HEK293 (cell line): ENCODE results near the gene PRKAB1.

Source experiments
- CTCF ChIA-PET: fragments of 350-600 bp; formaldehyde crosslinking; extraction: SDS; loops from one replicate; lab custom pipeline; 2021; ENCODE audit warnings: antibody characterized with exemption; lab: Yijun Ruan, JAX
- POLR2A ChIA-PET: fragments of 300-600 bp; formaldehyde crosslinking; extraction: SDS; loops from one replicate; lab custom pipeline; 2020; ENCODE audit warnings: antibody characterized with exemption, inconsistent platforms; lab: Yijun Ruan, JAX
- H3K27ac ChIP-seq: fragments of 200-500 bp; sonication (Bioruptor generic); 2 replicates; pipeline ENCODE4 v1.5.1; 2014; ENCODE audit warnings: low read depth, low read length, control low read depth, inconsistent platforms; ENCODE audit errors: extremely low read depth
- H3K36me3 ChIP-seq, 2 experiments: fragments of 200-500 bp in 1 of 2; sonication (Bioruptor generic) in 1 of 2; 1 replicate in 1 of 2; 2 replicates in 1 of 2; pipeline ENCODE4 v1.5.1; 2014 to 2017; ENCODE audit warnings: inconsistent platforms in 2 of 2, low read length in 2 of 2; ENCODE audit not compliant: control insufficient read depth in 2 of 2, insufficient read depth in 1 of 2
- H3K4me1 ChIP-seq: fragments of 200-500 bp; sonication (Bioruptor generic); 2 replicates; pipeline ENCODE4 v1.5.1; 2014; ENCODE audit warnings: mild to moderate bottlenecking, low read length, inconsistent platforms; ENCODE audit not compliant: control insufficient read depth, insufficient read depth
- H3K4me3 ChIP-seq: 2 replicates; pipeline ENCODE4 v1.5.1; 2011; ENCODE audit warnings: low read depth, mild to moderate bottlenecking, control low read depth, low read length, moderate library complexity
- H3K9me3 ChIP-seq: fragments of 200-500 bp; sonication (Bioruptor generic); 2 replicates; pipeline ENCODE4 v1.5.1; 2014; ENCODE audit warnings: low read depth, low read length, inconsistent platforms; ENCODE audit not compliant: control insufficient read depth, insufficient read depth
- SCRT2 ChIP-seq: fragments of 450-650 bp; formaldehyde crosslinking; IDR thresholded peaks from 2 replicates; pipeline ENCODE4 v1.5.1; 2016; ENCODE audit warnings: missing biosample characterization, missing genetic modification characterization
- SP2 ChIP-seq: fragments of 450-650 bp; formaldehyde crosslinking; IDR thresholded peaks from 2 replicates; pipeline ENCODE4 v1.5.1; 2016; ENCODE audit warnings: missing biosample characterization, missing genetic modification characterization
- ZBTB17 ChIP-seq: fragments of 450-650 bp; formaldehyde crosslinking; IDR thresholded peaks from 2 replicates; pipeline ENCODE4 v1.5.1; 2016; ENCODE audit warnings: missing biosample characterization, missing genetic modification characterization
- ZNF121 ChIP-seq: fragments of 450-650 bp; formaldehyde crosslinking; IDR thresholded peaks from 2 replicates; pipeline ENCODE4 v1.5.1; 2016; ENCODE audit warnings: missing biosample characterization, missing genetic modification characterization
- ZNF169 ChIP-seq: fragments of 450-650 bp; formaldehyde crosslinking; IDR thresholded peaks from 2 replicates; pipeline ENCODE4 v1.5.1; 2016; ENCODE audit warnings: missing biosample characterization, missing genetic modification characterization
- ZNF324 ChIP-seq: fragments of 450-650 bp; formaldehyde crosslinking; IDR thresholded peaks from 2 replicates; pipeline ENCODE4 v1.5.1; 2016; ENCODE audit warnings: missing biosample characterization, missing genetic modification characterization
- ZNF423 ChIP-seq: fragments of 450-650 bp; formaldehyde crosslinking; IDR thresholded peaks from 2 replicates; pipeline ENCODE4 v1.5.1; 2016; ENCODE audit warnings: missing biosample characterization, missing genetic modification characterization
- ZNF658 ChIP-seq: fragments of 450-650 bp; formaldehyde crosslinking; IDR thresholded peaks from 2 replicates; pipeline ENCODE4; 2016; ENCODE audit warnings: missing biosample characterization, missing genetic modification characterization
- ZNF670 ChIP-seq: fragments of 450-650 bp; formaldehyde crosslinking; IDR thresholded peaks from 2 replicates; pipeline ENCODE4 v1.5.1; 2016; ENCODE audit warnings: missing biosample characterization, missing genetic modification characterization, low read depth
- ZNF701 ChIP-seq: fragments of 450-650 bp; formaldehyde crosslinking; IDR thresholded peaks from 2 replicates; pipeline ENCODE4 v1.5.1; 2016; ENCODE audit warnings: missing biosample characterization, missing genetic modification characterization
- TF ChIP-seq, protein P1 (sequence below): fragments of 450-650 bp; formaldehyde crosslinking; IDR thresholded peaks from 2 replicates; pipeline ENCODE4 v1.5.1; 2017; ENCODE audit warnings: missing biosample characterization, missing genetic modification characterization
- TF ChIP-seq, protein P2 (sequence below): fragments of 450-650 bp; formaldehyde crosslinking; IDR thresholded peaks from 2 replicates; pipeline ENCODE4 v1.5.1; 2016; ENCODE audit warnings: missing biosample characterization, missing genetic modification characterization
- TF ChIP-seq, protein P3 (sequence below): fragments of 450-650 bp; formaldehyde crosslinking; IDR thresholded peaks from 2 replicates; pipeline ENCODE4 v1.5.1; 2016; ENCODE audit warnings: missing biosample characterization, missing genetic modification characterization
- TF ChIP-seq, protein P4 (sequence below): fragments of 450-650 bp; formaldehyde crosslinking; IDR thresholded peaks from 2 replicates; pipeline ENCODE4 v1.5.1; 2016; ENCODE audit warnings: missing biosample characterization, missing genetic modification characterization, low read depth

Gene PRKAB1

DNA sequence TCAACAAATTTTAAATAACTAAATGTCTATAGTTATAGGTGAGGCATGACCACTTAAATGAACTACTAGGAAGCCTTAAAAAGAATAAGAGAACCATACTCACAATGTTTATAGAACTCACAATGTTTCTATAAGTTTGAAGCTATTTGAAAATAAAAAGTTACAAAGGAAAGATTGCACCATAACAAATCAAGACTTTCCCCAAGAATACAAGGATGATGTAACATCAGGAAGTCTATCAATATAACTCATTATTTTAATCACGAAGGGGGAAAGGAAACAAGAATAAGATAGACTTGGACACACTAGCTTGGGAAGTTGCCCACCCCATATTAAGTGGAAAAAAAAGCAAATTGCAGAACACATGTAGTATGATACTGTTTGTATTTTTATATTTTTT, 47.4 kb upstream of the PRKAB1 start (continued):
- TF ChIP-seq, protein P1, sequence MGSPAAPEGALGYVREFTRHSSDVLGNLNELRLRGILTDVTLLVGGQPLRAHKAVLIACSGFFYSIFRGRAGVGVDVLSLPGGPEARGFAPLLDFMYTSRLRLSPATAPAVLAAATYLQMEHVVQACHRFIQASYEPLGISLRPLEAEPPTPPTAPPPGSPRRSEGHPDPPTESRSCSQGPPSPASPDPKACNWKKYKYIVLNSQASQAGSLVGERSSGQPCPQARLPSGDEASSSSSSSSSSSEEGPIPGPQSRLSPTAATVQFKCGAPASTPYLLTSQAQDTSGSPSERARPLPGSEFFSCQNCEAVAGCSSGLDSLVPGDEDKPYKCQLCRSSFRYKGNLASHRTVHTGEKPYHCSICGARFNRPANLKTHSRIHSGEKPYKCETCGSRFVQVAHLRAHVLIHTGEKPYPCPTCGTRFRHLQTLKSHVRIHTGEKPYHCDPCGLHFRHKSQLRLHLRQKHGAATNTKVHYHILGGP (tag by site-specific recombination) = no peak
- TF ChIP-seq ZNF701 (no peak), ZNF169 (no peak), ZNF324 (tag by site-specific recombination) (no peak), ZNF121 (tag by site-specific recombination) (no peak), SP2 (tag by site-specific recombination) (no peak)

DNA sequence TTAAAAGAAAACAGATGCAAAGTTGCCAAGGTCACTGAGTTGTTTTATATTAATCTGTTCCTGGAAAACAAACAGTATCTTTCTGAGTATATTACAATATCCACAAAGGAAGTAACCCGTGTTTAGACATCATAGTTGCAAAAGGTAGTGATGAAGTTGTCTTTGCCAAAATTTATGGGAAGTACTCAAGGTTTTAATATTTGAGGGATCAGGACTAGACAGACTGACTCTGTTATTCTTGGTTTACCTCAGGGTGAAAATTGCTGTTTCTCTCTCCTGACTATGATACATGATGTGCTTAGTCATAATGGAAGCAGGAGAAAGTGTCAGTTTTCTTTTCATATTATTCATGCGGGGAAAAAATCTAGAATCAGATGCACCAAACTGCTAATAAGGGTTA, 46.1 kb upstream of the PRKAB1 start:
- CTCF ChIA-PET = interaction anchor here (2.1 kb wide), 1 partner anchor 178 kb away, joined by 4 read pairs; no protein-coding TSS in a partner anchor
- POLR2A ChIA-PET = no interaction called here
- Histone ChIP-seq H3K9me3 (no peaks in the 10 kb centered on the region), H3K27ac (no peak overlapping the region), H3K4me3 (no peak overlapping the region), H3K4me1 (no peaks in the 10 kb centered on the region), H3K36me3 (no peaks in the 10 kb centered on the region)
- no peak for TF ChIP-seq ZNF658 (tag by site-specific recombination)
- TF ChIP-seq, protein P2, sequence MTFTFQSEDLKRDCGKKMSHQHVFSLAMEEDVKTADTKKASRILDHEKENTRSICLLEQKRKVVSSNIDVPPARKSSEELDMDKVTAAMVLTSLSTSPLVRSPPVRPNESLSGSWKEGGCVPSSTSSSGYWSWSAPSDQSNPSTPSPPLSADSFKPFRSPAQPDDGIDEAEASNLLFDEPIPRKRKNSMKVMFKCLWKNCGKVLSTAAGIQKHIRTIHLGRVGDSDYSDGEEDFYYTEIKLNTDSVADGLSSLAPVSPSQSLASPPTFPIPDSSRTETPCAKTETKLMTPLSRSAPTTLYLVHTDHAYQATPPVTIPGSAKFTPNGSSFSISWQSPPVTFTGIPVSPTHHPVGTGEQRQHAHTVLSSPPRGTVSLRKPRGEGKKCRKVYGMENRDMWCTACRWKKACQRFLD (tag by site-specific recombination) = no peak
- TF ChIP-seq, protein P3, sequence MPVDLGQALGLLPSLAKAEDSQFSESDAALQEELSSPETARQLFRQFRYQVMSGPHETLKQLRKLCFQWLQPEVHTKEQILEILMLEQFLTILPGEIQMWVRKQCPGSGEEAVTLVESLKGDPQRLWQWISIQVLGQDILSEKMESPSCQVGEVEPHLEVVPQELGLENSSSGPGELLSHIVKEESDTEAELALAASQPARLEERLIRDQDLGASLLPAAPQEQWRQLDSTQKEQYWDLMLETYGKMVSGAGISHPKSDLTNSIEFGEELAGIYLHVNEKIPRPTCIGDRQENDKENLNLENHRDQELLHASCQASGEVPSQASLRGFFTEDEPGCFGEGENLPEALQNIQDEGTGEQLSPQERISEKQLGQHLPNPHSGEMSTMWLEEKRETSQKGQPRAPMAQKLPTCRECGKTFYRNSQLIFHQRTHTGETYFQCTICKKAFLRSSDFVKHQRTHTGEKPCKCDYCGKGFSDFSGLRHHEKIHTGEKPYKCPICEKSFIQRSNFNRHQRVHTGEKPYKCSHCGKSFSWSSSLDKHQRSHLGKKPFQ (tag by site-specific recombination) = no peak
- TF ChIP-seq, protein P4, sequence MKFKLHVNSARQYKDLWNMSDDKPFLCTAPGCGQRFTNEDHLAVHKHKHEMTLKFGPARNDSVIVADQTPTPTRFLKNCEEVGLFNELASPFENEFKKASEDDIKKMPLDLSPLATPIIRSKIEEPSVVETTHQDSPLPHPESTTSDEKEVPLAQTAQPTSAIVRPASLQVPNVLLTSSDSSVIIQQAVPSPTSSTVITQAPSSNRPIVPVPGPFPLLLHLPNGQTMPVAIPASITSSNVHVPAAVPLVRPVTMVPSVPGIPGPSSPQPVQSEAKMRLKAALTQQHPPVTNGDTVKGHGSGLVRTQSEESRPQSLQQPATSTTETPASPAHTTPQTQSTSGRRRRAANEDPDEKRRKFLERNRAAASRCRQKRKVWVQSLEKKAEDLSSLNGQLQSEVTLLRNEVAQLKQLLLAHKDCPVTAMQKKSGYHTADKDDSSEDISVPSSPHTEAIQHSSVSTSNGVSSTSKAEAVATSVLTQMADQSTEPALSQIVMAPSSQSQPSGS (tag by site-specific recombination) = no peak
- no peak for TF ChIP-seq ZBTB17 (tag by site-specific recombination)

DNA sequence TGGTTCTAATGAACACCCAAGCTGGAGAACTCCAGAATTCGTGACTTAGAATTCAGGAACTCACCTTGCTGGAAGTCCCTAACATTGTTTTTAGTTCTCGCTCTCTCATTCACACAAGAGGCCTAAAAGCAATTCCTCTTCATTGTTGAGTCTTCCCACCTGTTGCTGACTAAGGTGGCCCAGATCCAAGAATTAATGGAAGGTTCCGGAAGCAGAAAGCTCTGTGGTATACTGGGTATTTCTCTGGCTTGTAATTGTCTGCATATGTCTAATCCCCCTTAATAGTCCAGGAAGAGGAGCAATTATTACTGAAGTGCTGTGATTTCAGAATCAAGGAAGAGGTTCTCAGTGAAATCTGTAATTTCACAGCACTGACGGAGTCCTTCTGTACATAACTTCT, 43.0 kb upstream of the PRKAB1 start:
- ChIA-PET POLR2A (no interaction called here), CTCF (interaction anchor here (0.7 kb wide), 1 partner anchor 109 kb away, joined by 3 read pairs; no protein-coding TSS in a partner anchor)
- TF ChIP-seq SCRT2 (tag by site-specific recombination) = 0 out of 2 replicates have a peak, but pooled peaks have one; percentile 36
- no peak for TF ChIP-seq ZNF423 (tag by site-specific recombination)
- H3K9me3 ChIP-seq = no peaks in the 10 kb centered on the region
- H3K27ac ChIP-seq = no peak overlapping the region
- no peaks in the 10 kb centered on the region for H3K4me1 ChIP-seq
- H3K4me3 ChIP-seq = no peak overlapping the region
- H3K36me3 ChIP-seq = no peaks in the 10 kb centered on the region

DNA sequence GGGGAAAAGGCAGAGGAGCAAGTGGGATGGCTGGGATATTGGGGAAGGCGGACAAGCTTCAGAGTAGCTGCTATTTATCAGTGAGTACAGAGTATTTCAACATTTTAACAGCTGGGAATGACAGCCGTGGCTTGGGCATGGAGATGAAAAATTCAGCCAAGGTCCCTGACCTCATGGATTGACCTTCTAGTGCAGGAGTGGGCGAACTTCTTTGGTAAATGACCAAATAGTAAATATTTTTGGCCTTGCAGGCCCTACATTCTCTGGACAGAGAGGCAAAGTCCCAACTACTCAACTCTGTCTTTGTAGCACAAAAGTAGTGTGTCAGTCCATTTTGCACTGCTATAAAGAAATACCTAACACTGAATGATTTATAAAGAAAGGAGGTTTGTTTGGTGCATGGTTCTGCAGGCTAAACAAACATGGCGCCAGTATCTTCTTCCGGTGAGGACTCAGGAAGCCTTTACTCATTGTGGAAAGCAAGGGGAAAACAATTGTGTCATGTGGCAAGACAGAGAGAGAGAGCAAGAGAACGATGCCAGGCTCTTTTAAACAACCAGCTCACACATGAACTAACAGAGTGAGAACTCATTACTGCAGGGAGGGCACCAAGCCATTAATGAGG, 40.8 kb upstream of the PRKAB1 start:
- H3K4me1 ChIP-seq = no peaks in the 10 kb centered on the region
- TF ChIP-seq ZNF670 (tag by site-specific recombination) = no peak
- TF ChIP-seq, all 188 proteins: peak for 0
- no peaks in the 10 kb centered on the region for H3K9me3 ChIP-seq
- H3K4me3 ChIP-seq = no peak overlapping the region
- H3K36me3 ChIP-seq = no peaks in the 10 kb centered on the region
- ChIA-PET POLR2A (no interaction called here), CTCF (interaction anchor here (0.5 kb wide), 1 partner anchor 17 kb away, joined by 3 read pairs; no protein-coding TSS in a partner anchor)
- no peak overlapping the region for H3K27ac ChIP-seq
